Progenitor cell of endocrine pancreas (in vitro differentiated cells): ENCODE measurements around the gene UBXN4. TPM values are rescaled to one million over a fixed set of nuclear protein-coding genes. Genes with fewer than 3 reads are reported as not detected.
"Not testable (repeated sequence)": the region's sequence is repeated elsewhere in the genome, so short reads cannot be mapped to it uniquely, and the experiment has no call there.

Experiments used
- DNase-seq: peaks from one replicate; pipeline ENCODE4 v3.0.0; 2021; ENCODE audit warnings: low spot score; ENCODE audit not compliant: unreplicated experiment
- H3K27ac Mint-ChIP-seq: 2 replicates; pipeline ENCODE4 v1.8.0; 2021; ENCODE audit warnings: mild to moderate bottlenecking, moderate library complexity, mixed read lengths
- H3K27me3 Mint-ChIP-seq: 2 replicates; pipeline ENCODE4 v1.8.0; 2021; ENCODE audit warnings: mixed read lengths
- H3K36me3 Mint-ChIP-seq: 2 replicates; pipeline ENCODE4 v1.8.0; 2022; ENCODE audit warnings: mixed read lengths; ENCODE audit not compliant: insufficient read depth
- H3K4me1 Mint-ChIP-seq: 2 replicates; pipeline ENCODE4 v1.8.0; 2021; ENCODE audit warnings: low read depth, mixed read lengths
- H3K4me3 Mint-ChIP-seq: 2 replicates; pipeline ENCODE4 v1.8.0; 2021; ENCODE audit warnings: low read depth, mild to moderate bottlenecking, moderate library complexity, mixed read lengths
- H3K9me3 Mint-ChIP-seq: 2 replicates; pipeline ENCODE4 v1.8.0; 2021; ENCODE audit warnings: low read depth, mixed read lengths
- CTCF ChIP-seq: fragments of 200-600 bp; sonication (generic); IDR thresholded peaks from one replicate; pipeline ENCODE4 v1.5.0; 2021; ENCODE audit warnings: antibody characterized with exemption, mild to moderate bottlenecking; ENCODE audit not compliant: unreplicated experiment
- total RNA-seq: library from RNA; stranded (reverse); gene quantifications from 2 replicates; pipeline ENCODE4 v1.2.1, GENCODE V29; 2021

UBXN4 gene
- total RNA-seq, 1 donor from 2014 or later: 140 TPM

- not testable (repeated sequence) for H3K9me3 Mint-ChIP-seq, DNase-seq, H3K27ac Mint-ChIP-seq, H3K4me3 Mint-ChIP-seq, H3K27me3 Mint-ChIP-seq, H3K36me3 Mint-ChIP-seq, H3K4me1 Mint-ChIP-seq
- TF ChIP-seq CTCF: peak; percentile 23
These were observed 54.0 kb downstream of the UBXN4 start for GRCh38 chr2:135795641-135796040.

GRCh38 chr2:135796606-135797005 lies 55.0 kb downstream of the UBXN4 start:
- Mint-ChIP-seq H3K9me3 (no peaks in the 10 kb centered on the region), H3K4me3 (no peak overlapping the region), H3K27me3 (no peaks in the 10 kb centered on the region), H3K27ac (no peak overlapping the region), H3K4me1 (no peaks in the 10 kb centered on the region), H3K36me3 (peaks cover 1% of the 10 kb centered on the region)
- DNase-seq: no peak
- no peak for TF ChIP-seq CTCF

- H3K9me3 Mint-ChIP-seq: peaks cover 3% of the 10 kb centered on the region
- H3K4me3 Mint-ChIP-seq: no peak overlapping the region
- peak; percentile 51 for DNase-seq
- no peak overlapping the region for H3K27ac Mint-ChIP-seq
- H3K27me3 Mint-ChIP-seq: no peaks in the 10 kb centered on the region
- peaks cover 1% of the 10 kb centered on the region for H3K36me3 Mint-ChIP-seq
- peaks cover 2% of the 10 kb centered on the region for H3K4me1 Mint-ChIP-seq
- TF ChIP-seq CTCF: peak; percentile 87
These were observed 56.0 kb downstream of the UBXN4 start for GRCh38 chr2:135797497-135798274.

- H3K9me3 Mint-ChIP-seq: peaks cover 3% of the 10 kb centered on the region
- H3K4me3 Mint-ChIP-seq: no peak overlapping the region
- H3K4me1 Mint-ChIP-seq: peaks cover 5% of the 10 kb centered on the region
- no peak for TF ChIP-seq CTCF
- no peak for DNase-seq
- no peaks in the 10 kb centered on the region for H3K27me3 Mint-ChIP-seq
- peaks cover 1% of the 10 kb centered on the region for H3K36me3 Mint-ChIP-seq
- no peak overlapping the region for H3K27ac Mint-ChIP-seq
These were observed 56.6 kb downstream of the UBXN4 start for GRCh38 chr2:135798275-135798705.

GRCh38 chr2:135798762-135799161 lies 57.1 kb downstream of the UBXN4 start:
- Mint-ChIP-seq H3K4me3 (no peak overlapping the region), H3K27ac (no peak overlapping the region), H3K4me1 (peaks cover 8% of the 10 kb centered on the region), H3K36me3 (peaks cover 1% of the 10 kb centered on the region), H3K9me3 (peaks cover 3% of the 10 kb centered on the region), H3K27me3 (no peaks in the 10 kb centered on the region)
- TF ChIP-seq CTCF: peak; percentile 17
- no peak for DNase-seq
